HUES6 (cell line): ENCODE measurements around the gene STX7.

ENCODE experiments used
- H3K27ac ChIP-seq: 2 replicates; pipeline ENCODE4 v1.7.0; 2013; ENCODE audit warnings: low read depth, mild to moderate bottlenecking, low read length, inconsistent platforms
- H3K27me3 ChIP-seq: 2 replicates; pipeline ENCODE4 v1.6.1; 2013; ENCODE audit warnings: low read length; ENCODE audit not compliant: control insufficient read depth, insufficient read depth
- H3K36me3 ChIP-seq: 2 replicates; pipeline ENCODE4 v1.6.1; 2013; ENCODE audit warnings: low read length; ENCODE audit not compliant: control insufficient read depth, insufficient read depth
- H3K4me1 ChIP-seq: 2 replicates; pipeline ENCODE4 v1.6.1; 2013; ENCODE audit warnings: low read length; ENCODE audit not compliant: control insufficient read depth, insufficient read depth
- H3K4me3 ChIP-seq: 2 replicates; pipeline ENCODE4 v1.5.1; 2013; ENCODE audit warnings: low read depth, low read length
- H3K9ac ChIP-seq: one replicate; pipeline ENCODE4 v1.6.1; 2013; ENCODE audit warnings: mild to moderate bottlenecking, low read length
- H3K9me3 ChIP-seq: 2 replicates; pipeline ENCODE4 v1.6.1; 2013; ENCODE audit warnings: low read depth, low read length; ENCODE audit not compliant: control insufficient read depth, insufficient read depth

The STX7 gene

GRCh38 chr6:132412656-132413498 lies 100.0 kb downstream of the STX7 start:
- Histone ChIP-seq H3K9me3 (peaks cover 8% of the 10 kb centered on the region), H3K36me3 (no peaks in the 10 kb centered on the region), H3K4me1 (no peaks in the 10 kb centered on the region), H3K9ac (no peak overlapping the region), H3K27me3 (no peaks in the 10 kb centered on the region), H3K27ac (no peak overlapping the region), H3K4me3 (no peak overlapping the region)

GRCh38 chr6:132411296-132411695 lies 101.6 kb downstream of the STX7 start:
- Histone ChIP-seq H3K4me3 (no peak overlapping the region), H3K27ac (no peak overlapping the region), H3K4me1 (no peaks in the 10 kb centered on the region), H3K9me3 (peaks cover 4% of the 10 kb centered on the region), H3K9ac (no peak overlapping the region), H3K36me3 (no peaks in the 10 kb centered on the region), H3K27me3 (no peaks in the 10 kb centered on the region)

- H3K36me3 ChIP-seq = no peaks in the 10 kb centered on the region
- no peak overlapping the region for H3K4me3 ChIP-seq
- H3K4me1 ChIP-seq = no peaks in the 10 kb centered on the region
- H3K27me3 ChIP-seq = no peaks in the 10 kb centered on the region
- no peak overlapping the region for H3K27ac ChIP-seq
- H3K9me3 ChIP-seq = no peaks in the 10 kb centered on the region
- no peak overlapping the region for H3K9ac ChIP-seq
Measured at GRCh38 chr6:132410830-132411229, 102.1 kb downstream of the STX7 start.

GRCh38 chr6:132405143-132405915 lies 107.6 kb downstream of the STX7 start:
- Histone ChIP-seq H3K9ac (no peak overlapping the region), H3K36me3 (no peaks in the 10 kb centered on the region), H3K27me3 (peaks cover 42% of the 10 kb centered on the region), H3K4me3 (no peak overlapping the region), H3K27ac (no peak overlapping the region), H3K4me1 (no peaks in the 10 kb centered on the region), H3K9me3 (no peaks in the 10 kb centered on the region)

DNA sequence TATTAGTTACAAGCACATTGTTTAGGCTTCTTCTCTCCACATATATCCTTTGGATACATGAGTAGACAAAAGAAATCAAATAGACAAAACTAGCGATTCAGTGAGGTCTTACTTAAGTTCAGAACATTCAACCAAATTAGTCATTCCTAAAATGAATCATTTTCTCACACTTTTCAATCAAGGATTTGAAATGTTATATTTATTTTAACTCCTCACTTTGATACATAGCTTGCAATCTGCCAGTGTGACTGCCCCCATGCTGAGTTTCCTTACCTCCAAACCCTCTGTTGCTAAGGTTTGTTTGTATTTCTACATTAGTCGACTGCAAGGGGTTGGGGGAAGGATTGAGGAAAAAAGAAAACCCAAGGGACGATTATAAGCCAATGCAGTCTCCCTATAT lies 108.2 kb downstream of the STX7 start:
- no peak overlapping the region for H3K27ac ChIP-seq
- H3K4me3 ChIP-seq = no peak overlapping the region
- H3K9ac ChIP-seq = no peak overlapping the region
- no peaks in the 10 kb centered on the region for H3K4me1 ChIP-seq
- peaks cover 48% of the 10 kb centered on the region for H3K27me3 ChIP-seq
- H3K9me3 ChIP-seq = no peaks in the 10 kb centered on the region
- no peaks in the 10 kb centered on the region for H3K36me3 ChIP-seq

DNA sequence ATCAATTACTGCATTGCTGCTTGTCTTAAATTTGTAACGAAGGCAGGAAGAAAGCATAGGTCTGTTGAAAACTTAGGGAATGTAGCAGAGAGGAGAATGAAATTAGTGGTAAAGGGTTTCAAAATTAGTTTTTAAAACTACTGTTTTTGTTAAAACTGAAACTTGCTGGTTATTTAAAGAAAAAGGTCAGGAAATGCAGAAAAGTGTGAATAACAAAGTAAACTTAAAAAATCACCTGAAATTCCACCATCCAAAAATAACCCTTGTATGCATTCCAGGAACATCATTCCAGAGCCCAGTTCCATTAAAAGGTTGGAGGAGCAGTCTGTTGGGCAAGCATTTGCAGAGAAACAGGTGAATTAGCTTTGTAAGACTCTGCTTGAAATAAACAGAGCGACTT lies 108.6 kb downstream of the STX7 start:
- no peaks in the 10 kb centered on the region for H3K9me3 ChIP-seq
- no peaks in the 10 kb centered on the region for H3K4me1 ChIP-seq
- peaks cover 52% of the 10 kb centered on the region for H3K27me3 ChIP-seq
- no peak overlapping the region for H3K27ac ChIP-seq
- H3K9ac ChIP-seq = no peak overlapping the region
- H3K36me3 ChIP-seq = no peaks in the 10 kb centered on the region
- H3K4me3 ChIP-seq = no peak overlapping the region

- Histone ChIP-seq H3K9ac (peak overlapping the region; percentile 57), H3K9me3 (no peaks in the 10 kb centered on the region), H3K4me3 (peak overlapping the region; percentile 94), H3K27ac (no peak overlapping the region), H3K27me3 (peaks cover 70% of the 10 kb centered on the region), H3K4me1 (no peaks in the 10 kb centered on the region), H3K36me3 (no peaks in the 10 kb centered on the region)
Measured at GRCh38 chr6:132401618-132402285, 111.2 kb downstream of the STX7 start.

DNA sequence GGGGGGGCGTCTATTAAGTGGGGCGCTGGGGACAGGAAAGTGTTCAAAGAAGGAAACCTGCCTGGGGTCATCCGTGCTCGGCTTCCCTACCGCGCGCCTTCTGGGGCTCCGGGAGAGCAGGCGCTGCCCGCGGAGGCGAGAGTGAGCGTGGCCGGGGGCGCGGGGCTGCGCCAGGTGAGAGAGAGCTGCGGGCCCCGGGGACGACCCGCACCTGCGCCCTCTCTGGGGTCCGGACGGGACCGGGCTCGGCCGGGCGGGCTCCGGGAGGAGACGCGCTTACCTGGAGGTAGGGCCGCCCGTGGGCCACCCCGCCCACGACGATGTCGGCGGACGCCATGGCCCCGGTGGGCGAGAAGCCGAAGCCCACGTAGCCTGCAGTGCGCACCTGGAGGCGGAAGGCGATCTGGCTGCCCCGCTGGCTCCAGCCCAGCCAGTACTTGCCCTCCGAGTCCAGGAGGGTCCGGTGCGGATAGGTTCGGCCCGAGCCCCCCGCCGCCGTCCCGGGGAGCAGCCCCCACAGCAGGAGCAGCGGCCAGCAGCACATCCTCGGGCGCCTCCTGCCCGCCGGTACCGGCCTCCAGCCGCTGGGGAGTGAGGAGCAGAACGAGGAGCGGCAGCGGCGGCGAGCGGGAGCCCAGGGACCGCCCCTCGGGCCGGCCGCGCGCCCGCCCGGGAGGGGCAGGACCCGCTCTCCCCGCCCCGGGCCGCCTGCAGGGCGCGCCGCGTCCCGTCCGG lies 111.9 kb downstream of the STX7 start, which contains the start of gene MOXD1:
Gene MOXD1, minus strand, starts transcription at position 593 of the 735 bp plus-strand sequence. Its CDS starts 49 bp downstream, at position 544.
- Histone ChIP-seq H3K36me3 (no peaks in the 10 kb centered on the region), H3K27ac (no peak within 1 kb of the TSS), H3K27me3 (peaks cover 70% of the 10 kb centered on the region), H3K9me3 (no peaks in the 10 kb centered on the region), H3K9ac (peak within 1 kb of the TSS; percentile 60), H3K4me1 (no peaks in the 10 kb centered on the region), H3K4me3 (peak within 1 kb of the TSS; percentile 94)

- no peak overlapping the region for H3K27ac ChIP-seq
- H3K36me3 ChIP-seq = no peaks in the 10 kb centered on the region
- peak overlapping the region; percentile 94 for H3K4me3 ChIP-seq
- H3K27me3 ChIP-seq = peaks cover 70% of the 10 kb centered on the region
- no peak overlapping the region for H3K9ac ChIP-seq
- no peaks in the 10 kb centered on the region for H3K4me1 ChIP-seq
- no peaks in the 10 kb centered on the region for H3K9me3 ChIP-seq
Measured at GRCh38 chr6:132400555-132400882, 112.4 kb downstream of the STX7 start.

DNA sequence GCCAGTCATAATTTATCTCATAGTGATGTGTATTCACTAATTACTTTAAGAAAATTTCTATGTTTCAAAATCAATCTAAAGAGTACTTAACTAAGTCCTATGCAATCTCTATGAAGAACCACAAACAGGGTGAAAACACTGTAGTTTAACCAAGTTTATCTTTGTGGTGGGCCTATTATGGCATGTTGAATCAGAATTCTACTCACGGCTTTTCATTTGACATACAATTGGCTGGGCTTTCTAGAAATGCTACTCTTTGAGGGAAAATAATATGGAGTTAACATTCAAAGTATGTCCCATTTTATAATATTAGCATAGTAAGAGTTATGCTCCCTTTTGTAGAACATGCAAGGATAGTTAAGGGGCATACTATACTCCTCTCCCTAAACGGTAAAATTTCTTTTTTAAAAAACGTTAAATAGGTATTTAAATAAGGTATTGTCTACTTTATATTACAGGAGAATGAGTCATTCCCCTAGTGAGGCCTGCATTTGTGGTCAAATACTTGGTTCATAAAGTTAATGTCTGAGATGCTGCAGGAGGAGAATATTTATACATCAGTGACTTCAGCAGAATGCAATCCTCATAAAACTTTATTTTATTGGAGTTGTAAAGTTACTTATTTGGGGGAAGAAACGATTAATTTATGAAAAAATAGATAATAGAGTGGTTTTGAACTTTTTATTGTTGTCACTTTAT lies 113.4 kb downstream of the STX7 start:
- Histone ChIP-seq H3K36me3 (no peaks in the 10 kb centered on the region), H3K9ac (no peak overlapping the region), H3K4me1 (no peaks in the 10 kb centered on the region), H3K27me3 (peaks cover 70% of the 10 kb centered on the region), H3K4me3 (no peak overlapping the region), H3K9me3 (no peaks in the 10 kb centered on the region), H3K27ac (no peak overlapping the region)
